ENCODE data around the gene MYO16. TPM values are rescaled to one million over a fixed set of nuclear protein-coding genes. Genes with fewer than 3 reads are reported as not detected.

Gene MYO16
- total and polyA plus RNA-seq, 2 of the 4 experiments (the other 2 are of a cell fraction) = under 0.01 to 0.03 TPM

DNA sequence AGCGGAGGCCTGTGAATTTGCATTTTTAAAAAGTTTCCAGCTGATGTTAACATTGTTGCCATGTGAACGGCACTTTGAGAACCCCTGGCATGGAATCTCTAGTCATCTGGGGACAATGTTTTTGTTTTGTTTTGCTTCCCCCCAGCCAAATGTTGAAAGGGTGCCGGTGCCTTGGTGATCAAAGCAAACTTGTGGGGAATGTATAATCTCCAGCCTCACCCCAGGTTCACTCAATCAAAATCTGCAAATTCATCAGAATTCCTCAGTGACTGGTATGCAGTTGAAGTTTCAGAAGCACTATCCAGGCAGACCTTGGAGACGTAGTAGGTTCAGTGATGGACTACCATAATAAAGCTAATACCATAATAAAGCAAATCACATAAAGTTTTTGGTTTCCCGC, 428.7 kb downstream of the MYO16 start:
- no TSS peak for BruUV-seq (replicated peaks)

More for the DNA sequence above, 428.7 kb downstream of the MYO16 start:
- no CpG with 5 or more reads among the region's 5 CpGs for WGBS, 2 experiments (ENCODE audit: extremely low coverage in 2 of 2, insufficient read length in 1 of 2)
- H3K9me3 ChIP-seq (ENCODE audit: control insufficient read depth, insufficient read depth, low read length) = no peaks in the 10 kb centered on the region
- no peak overlapping the region for H3K14ac ChIP-seq (replicated peaks; ENCODE audit: low read depth, low read length)
- H2BK120ac ChIP-seq (ENCODE audit: low read depth, low read length) = no peak overlapping the region
- H4K5ac ChIP-seq (ENCODE audit: low read depth, low read length) = no peak overlapping the region
- no peak overlapping the region for H3K27ac ChIP-seq (ENCODE audit: insufficient read depth, low read length)
- dilution Hi-C loops (cut with HindIII; ENCODE audit: low sequenced_read_pairs, unreplicated experiment) = no loop called here
- POLR2A ChIA-PET (ENCODE audit: unreplicated experiment) = no interaction called here
- H4K20me1 ChIP-seq (ENCODE audit: insufficient read depth, low read length) = no peaks in the 10 kb centered on the region
- no peak overlapping the region for H2AFZ ChIP-seq (replicated peaks; ENCODE audit: low read length, poor library complexity)
- ATAC-seq (ENCODE audit: low read depth) = no peak
- no peak overlapping the region for H2BK15ac ChIP-seq (ENCODE audit: low read depth, low read length)
- H3K9me1 ChIP-seq (ENCODE audit: insufficient read depth, low read length) = no peaks in the 10 kb centered on the region
- no peak overlapping the region for H3K9ac ChIP-seq (ENCODE audit: low read depth, low read length)
- in situ Hi-C loops (cut with MboI; ENCODE audit: low sequenced_read_pairs) = no loop called here
- no peak overlapping the region for H3K18ac ChIP-seq (ENCODE audit: low read depth, low read length)
- CTCF ChIA-PET = no interaction called here
- H3K36me3 ChIP-seq (ENCODE audit: control insufficient read depth, insufficient read depth, low read length) = no peaks in the 10 kb centered on the region
- H2BK20ac ChIP-seq (ENCODE audit: low read depth, low read length) = no peak overlapping the region
- no peak overlapping the region for H2BK5ac ChIP-seq (ENCODE audit: low read depth, low read length, poor library complexity, severe bottlenecking)
- H4K8ac ChIP-seq (ENCODE audit: low read depth in 2 of 2, low read length in 2 of 2) = no peak overlapping the region
- no peak overlapping the region for H2AK9ac ChIP-seq (replicated peaks; ENCODE audit: low read depth, low read length, poor library complexity)
- DNase-seq = no peak
- TF ChIP-seq, protein P1, sequence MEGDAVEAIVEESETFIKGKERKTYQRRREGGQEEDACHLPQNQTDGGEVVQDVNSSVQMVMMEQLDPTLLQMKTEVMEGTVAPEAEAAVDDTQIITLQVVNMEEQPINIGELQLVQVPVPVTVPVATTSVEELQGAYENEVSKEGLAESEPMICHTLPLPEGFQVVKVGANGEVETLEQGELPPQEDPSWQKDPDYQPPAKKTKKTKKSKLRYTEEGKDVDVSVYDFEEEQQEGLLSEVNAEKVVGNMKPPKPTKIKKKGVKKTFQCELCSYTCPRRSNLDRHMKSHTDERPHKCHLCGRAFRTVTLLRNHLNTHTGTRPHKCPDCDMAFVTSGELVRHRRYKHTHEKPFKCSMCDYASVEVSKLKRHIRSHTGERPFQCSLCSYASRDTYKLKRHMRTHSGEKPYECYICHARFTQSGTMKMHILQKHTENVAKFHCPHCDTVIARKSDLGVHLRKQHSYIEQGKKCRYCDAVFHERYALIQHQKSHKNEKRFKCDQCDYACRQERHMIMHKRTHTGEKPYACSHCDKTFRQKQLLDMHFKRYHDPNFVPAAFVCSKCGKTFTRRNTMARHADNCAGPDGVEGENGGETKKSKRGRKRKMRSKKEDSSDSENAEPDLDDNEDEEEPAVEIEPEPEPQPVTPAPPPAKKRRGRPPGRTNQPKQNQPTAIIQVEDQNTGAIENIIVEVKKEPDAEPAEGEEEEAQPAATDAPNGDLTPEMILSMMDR (conservative IDR thresholded peaks at IDR 0.05; ENCODE audit: low read depth, low read length) = no peak
- TF ChIP-seq CEBPB (IDR thresholded peaks at IDR 0.05; ENCODE audit: low read depth, low read length) = no peak
- TF ChIP-seq BHLHE40 (IDR thresholded peaks at IDR 0.05; ENCODE audit: low read depth, low read length) = no peak
- no peak for TF ChIP-seq POLR2A (IDR thresholded peaks at IDR 0.05; ENCODE audit: low read depth, low read length)
- TF ChIP-seq, protein P2, sequence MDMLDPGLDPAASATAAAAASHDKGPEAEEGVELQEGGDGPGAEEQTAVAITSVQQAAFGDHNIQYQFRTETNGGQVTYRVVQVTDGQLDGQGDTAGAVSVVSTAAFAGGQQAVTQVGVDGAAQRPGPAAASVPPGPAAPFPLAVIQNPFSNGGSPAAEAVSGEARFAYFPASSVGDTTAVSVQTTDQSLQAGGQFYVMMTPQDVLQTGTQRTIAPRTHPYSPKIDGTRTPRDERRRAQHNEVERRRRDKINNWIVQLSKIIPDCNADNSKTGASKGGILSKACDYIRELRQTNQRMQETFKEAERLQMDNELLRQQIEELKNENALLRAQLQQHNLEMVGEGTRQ (IDR thresholded peaks at IDR 0.05; ENCODE audit: low read depth, low read length) = no peak
- no peak for TF ChIP-seq RCOR1 (IDR thresholded peaks at IDR 0.05; ENCODE audit: insufficient replicate concordance, low read length)
- TF ChIP-seq MXI1 (IDR thresholded peaks at IDR 0.05; ENCODE audit: borderline replicate concordance, low read depth, low read length) = no peak
- TF ChIP-seq SMC3 (IDR thresholded peaks at IDR 0.05; ENCODE audit: low read depth, low read length) = no peak
- no peak for TF ChIP-seq FOS (IDR thresholded peaks at IDR 0.05; ENCODE audit: low read depth, low read length)
- no peak for TF ChIP-seq CHD1 (IDR thresholded peaks at IDR 0.05; ENCODE audit: low read depth, low read length)
- TF ChIP-seq RAD21 (IDR thresholded peaks at IDR 0.05; ENCODE audit: low read length) = no peak
- H2AK5ac ChIP-seq (ENCODE audit: low read depth, low read length) = no peak overlapping the region
- intact Hi-C loops (cut with micrococcal nuclease) = no loop called here
- no peaks in the 10 kb centered on the region for H3K79me1 ChIP-seq (ENCODE audit: low read depth in 1 of 2, low read length in 2 of 2)
- H3K4ac ChIP-seq (ENCODE audit: low read depth, low read length) = no peak overlapping the region
- no peak overlapping the region for H3K4me3 ChIP-seq (ENCODE audit: insufficient read depth, low read depth, low read length)
- no peak overlapping the region for H4K91ac ChIP-seq (ENCODE audit: insufficient read depth, low read depth, low read length)
- H3K4me2 ChIP-seq (ENCODE audit: low read depth, low read length) = no peak overlapping the region
- H3K23ac ChIP-seq (ENCODE audit: low read depth, low read length) = no peak overlapping the region
- H3K4me1 ChIP-seq (ENCODE audit: control insufficient read depth, insufficient read depth, low read length) = no peaks in the 10 kb centered on the region
- H3K27me3 ChIP-seq (ENCODE audit: control insufficient read depth, insufficient read depth, low read length) = peaks cover 9% of the 10 kb centered on the region; the same call in 1 of the 2 replicates
- H3K56ac ChIP-seq (ENCODE audit: extremely low read depth, insufficient read depth, low read length) = no peak overlapping the region
